HCT116 (cell line): ENCODE measurements around the gene PAEP. TPM values are rescaled to one million over a fixed set of nuclear protein-coding genes. Genes with fewer than 3 reads are reported as not detected.

Experiments used
- ATAC-seq: fragments of 200-7000 bp; cut with Tn5 transposase; 2 replicates; pipeline ENCODE4 v1.9.1; 2020; ENCODE audit warnings: mild to moderate bottlenecking, moderate library complexity
- BruUV-seq: library from RNA; stranded (reverse); fragments of 400-500 nt; replicated peaks from 2 replicates; lab custom pipeline; 2021; lab: Mats Ljungman, UMichigan
- CTCF ChIA-PET: fragments of 300-600 bp; sonication (Branson Sonifier 250); formaldehyde crosslinking; loops from one replicate; lab custom pipeline; 2021; ENCODE audit warnings: antibody characterized with exemption; lab: Charles Lee
- POLR2A ChIA-PET: fragments of 300-600, 350-600 bp; sonication (Branson Sonifier 250); formaldehyde crosslinking; loops from one replicate; lab custom pipeline; 2021; ENCODE audit warnings: antibody characterized with exemption; lab: Charles Lee
- RAD21 ChIA-PET, 2 experiments: fragments of 300-600 bp; sonication (Branson Sonifier 250); formaldehyde crosslinking; loops; one replicate each; lab custom pipeline; 2023; ENCODE audit warnings: low total read pairs in 2 of 2; ENCODE audit not compliant: uncharacterized antibody in 2 of 2, unreplicated experiment in 2 of 2, low non-redundant PET in 1 of 2; lab: Charles Lee
- DNase-seq: peaks from one replicate; pipeline ENCODE4 v3.0.0-alpha.2; 2010; ENCODE audit warnings: low read depth, low spot score
- H2AFZ ChIP-seq: fragments of 200-600 bp; shearing (Covaris generic), sonication (generic); 2 replicates; pipeline ENCODE4 v1.6.1; 2017; ENCODE audit warnings: low read depth, mixed run types, mixed read lengths, antibody characterized with exemption, low read length; ENCODE audit not compliant: poor library complexity, severe bottlenecking
- H3K27ac ChIP-seq: 2 replicates; pipeline ENCODE4 v1.5.1; 2012; ENCODE audit warnings: low read depth, low read length
- H3K27me3 ChIP-seq: fragments of 200-600 bp; sonication (generic); 2 replicates; pipeline ENCODE4 v1.6.1; 2016; ENCODE audit warnings: mixed run types, low read length, mixed read lengths; ENCODE audit not compliant: insufficient read depth
- H3K36me3 ChIP-seq, 2 experiments: fragments of 200-500 bp in 1 of 2; fragments of 200-600 bp in 1 of 2; sonication (Bioruptor generic) in 1 of 2; sonication (generic) in 1 of 2; 2 replicates each; pipeline versions ENCODE4 v1.5.1 to v1.6.1; 2014 to 2016; ENCODE audit warnings: low read length in 2 of 2, inconsistent platforms in 1 of 2, mixed read lengths in 1 of 2, mixed run types in 1 of 2; ENCODE audit not compliant: insufficient read depth in 2 of 2, control insufficient read depth in 1 of 2
- H3K4me1 ChIP-seq, 2 experiments: fragments of 200-600 bp in 1 of 2; sonication (generic) in 1 of 2; 2 replicates each; pipeline versions ENCODE4 v1.5.1 to v1.6.1; 2012 to 2017; ENCODE audit warnings: low read length in 2 of 2, inconsistent platforms in 1 of 2, mild to moderate bottlenecking in 1 of 2, mixed read lengths in 1 of 2, mixed run types in 1 of 2, moderate library complexity in 1 of 2; ENCODE audit not compliant: insufficient read depth in 2 of 2, control insufficient read depth in 1 of 2
- H3K4me2 ChIP-seq: fragments of 200-600 bp; sonication (generic); 2 replicates; pipeline ENCODE4 v1.6.1; 2017; ENCODE audit warnings: mixed run types, low read length, mixed read lengths
- H3K4me3 ChIP-seq, 2 experiments: fragments of 200-600 bp in 1 of 2; sonication (generic) in 1 of 2; replicated peaks in 1 of 2; 2 replicates each; pipeline ENCODE4 v1.5.1; 2011 to 2016; ENCODE audit warnings: low read length in 2 of 2, control low read depth in 1 of 2, low read depth in 1 of 2, mild to moderate bottlenecking in 1 of 2, mixed read lengths in 1 of 2, mixed run types in 1 of 2
- H3K79me2 ChIP-seq: fragments of 200-600 bp; sonication (generic); 2 replicates; pipeline ENCODE4 v1.6.1; 2017; ENCODE audit warnings: mild to moderate bottlenecking, mixed run types, low read length, moderate library complexity, mixed read lengths; ENCODE audit not compliant: insufficient read depth
- H3K9ac ChIP-seq: fragments of 200-600 bp; sonication (generic); 2 replicates; pipeline ENCODE4 v1.6.1; 2016; ENCODE audit warnings: low read length, mixed read lengths
- H3K9me2 ChIP-seq: fragments of 200-600 bp; sonication (generic), shearing (Covaris generic); 2 replicates; pipeline ENCODE4 v1.6.1; 2017; ENCODE audit warnings: mixed run types, mild to moderate bottlenecking, moderate library complexity; ENCODE audit not compliant: insufficient read depth
- H3K9me3 ChIP-seq, 2 experiments: fragments of 200-500 bp in 1 of 2; fragments of 200-600 bp in 1 of 2; sonication (Bioruptor generic) in 1 of 2; sonication (generic) in 1 of 2; 2 replicates each; pipeline ENCODE4 v1.6.1; 2014 to 2017; ENCODE audit warnings: low read length in 2 of 2, mixed read lengths in 2 of 2, inconsistent platforms in 1 of 2, low read depth in 1 of 2, mild to moderate bottlenecking in 1 of 2, mixed run types in 1 of 2, moderate library complexity in 1 of 2; ENCODE audit not compliant: control insufficient read depth in 1 of 2, insufficient read depth in 1 of 2
- H4K20me1 ChIP-seq: fragments of 200-600 bp; sonication (generic), shearing (Covaris generic); 2 replicates; pipeline ENCODE4 v1.6.1; 2017; ENCODE audit warnings: mixed run types, mild to moderate bottlenecking, moderate library complexity; ENCODE audit not compliant: insufficient read depth
- ATF3 ChIP-seq: IDR thresholded peaks from 2 replicates; pipeline ENCODE4 v1.6.1; 2012
- CBX3 ChIP-seq: IDR thresholded peaks from 2 replicates; pipeline ENCODE4 v1.6.1; 2012; ENCODE audit warnings: low read depth
- EZH2 ChIP-seq: fragments of 200-600 bp; sonication (generic); IDR thresholded peaks from 2 replicates; pipeline ENCODE4 v1.6.1; 2017; ENCODE audit warnings: antibody characterized with exemption, mixed run types
- EZH2phosphoT487 ChIP-seq: fragments of 200-600 bp; IDR thresholded peaks from 2 replicates; pipeline ENCODE4 v1.6.1; 2018; ENCODE audit warnings: antibody characterized with exemption, borderline replicate concordance
- FOSL1 ChIP-seq: IDR thresholded peaks from 2 replicates; pipeline ENCODE4 v1.6.1; 2012; ENCODE audit warnings: low read depth
- JUND ChIP-seq: IDR thresholded peaks from 2 replicates; pipeline ENCODE4 v1.6.1; 2012
- MAX ChIP-seq: IDR thresholded peaks from 2 replicates; pipeline ENCODE4 v1.6.1; 2012
- POLR2A ChIP-seq: IDR thresholded peaks from 2 replicates; pipeline ENCODE4 v1.7.0; 2011; ENCODE audit warnings: borderline replicate concordance; ENCODE audit not compliant: insufficient read depth, insufficient read length; ENCODE audit errors: extremely low read depth
- RAD21 ChIP-seq: IDR thresholded peaks from 2 replicates; pipeline ENCODE4 v1.6.1; 2012; ENCODE audit warnings: low read depth, mild to moderate bottlenecking
- REST ChIP-seq: IDR thresholded peaks from 2 replicates; pipeline ENCODE4 v1.6.1; 2012; ENCODE audit warnings: low read depth
- SP1 ChIP-seq: IDR thresholded peaks from 2 replicates; pipeline ENCODE4 v1.6.1; 2012; ENCODE audit warnings: low read depth
- SRF ChIP-seq: IDR thresholded peaks from 2 replicates; pipeline ENCODE4 v1.6.1; 2012; ENCODE audit warnings: low read depth
- TCF7L2 ChIP-seq: IDR thresholded peaks from 2 replicates; pipeline ENCODE4 v1.7.0; 2011; ENCODE audit warnings: borderline replicate concordance, inconsistent platforms; ENCODE audit not compliant: insufficient read depth, insufficient read length; ENCODE audit errors: extremely low read depth
- YY1 ChIP-seq: IDR thresholded peaks from 2 replicates; pipeline ENCODE4 v1.6.1; 2011; ENCODE audit warnings: low read length, low read depth, moderate library complexity, mild to moderate bottlenecking; ENCODE audit not compliant: insufficient replicate concordance; ENCODE audit errors: extremely low read depth
- ZFX ChIP-seq: fragments of 450-650 bp; IDR thresholded peaks from 2 replicates; pipeline ENCODE4 v1.6.1; 2017
- ZNF274 ChIP-seq: fragments of 200-500 bp; sonication (Bioruptor generic); IDR thresholded peaks from 2 replicates; pipeline ENCODE4 v1.6.1; 2014; ENCODE audit warnings: mild to moderate bottlenecking, low read depth, low read length, inconsistent platforms
- intact Hi-C: fragments of 100-400 bp; cut with micrococcal nuclease; formaldehyde crosslinking; loops from 2 replicates; pipeline ENCODE4 v1.10.0; 2022
- total RNA-seq: library from RNA; stranded (reverse); gene quantifications from one replicate; pipeline ENCODE4 v1.2.1, GENCODE V29; 2021; ENCODE audit not compliant: unreplicated experiment

The PAEP gene
- total RNA-seq, 1 experiment from 2014 or later = not detected

- Histone ChIP-seq H3K27me3 (0 out of 2 replicates have a peak, but pooled peaks cover 2% of the 10 kb centered on the region), H3K4me1 (no peaks in the 10 kb centered on the region)
- no peak for ATAC-seq
These were observed 6.4 kb upstream of the PAEP start for GRCh38 chr9:135555203-135555602.

More at GRCh38 chr9:135555203-135555602, 6.4 kb upstream of the PAEP start:
- BruUV-seq = no TSS peak
- no peak overlapping the region for H3K27ac ChIP-seq
- H4K20me1 ChIP-seq = no peaks in the 10 kb centered on the region
- POLR2A ChIA-PET = no interaction called here
- CTCF ChIA-PET = no interaction called here
- DNase-seq = no peak
- H3K9ac ChIP-seq = no peak overlapping the region
- no peak for TF ChIP-seq RAD21
- no peak for TF ChIP-seq JUND
- no peak for TF ChIP-seq POLR2A
- no peak for TF ChIP-seq REST
- TF ChIP-seq CBX3 = no peak
- TF ChIP-seq ATF3 = no peak
- TF ChIP-seq SP1 = no peak
- no peak for TF ChIP-seq SRF
- TF ChIP-seq ZNF274 = no peak
- no peak for TF ChIP-seq ZFX
- no peak for TF ChIP-seq MAX
- no peak for TF ChIP-seq EZH2phosphoT487
- no peak for TF ChIP-seq YY1
- no peak for TF ChIP-seq TCF7L2
- TF ChIP-seq EZH2 = no peak
- no peak for TF ChIP-seq FOSL1
- TF ChIP-seq, all 23 proteins: peak for 0
- no peaks in the 10 kb centered on the region for H3K36me3 ChIP-seq
- no peaks in the 10 kb centered on the region for H3K9me2 ChIP-seq
- no peak overlapping the region for H3K4me3 ChIP-seq
- intact Hi-C loops = no loop called here
- no peaks in the 10 kb centered on the region for H3K9me3 ChIP-seq
- no peaks in the 10 kb centered on the region for H3K79me2 ChIP-seq
- no peak overlapping the region for H3K4me2 ChIP-seq
- no peak overlapping the region for H2AFZ ChIP-seq
- RAD21 ChIA-PET = no interaction called here
